Neuronal stem cell (in vitro differentiated cells): ENCODE data around the gene PAX7.

ENCODE experiments used
- DNase-seq: peaks from one replicate; pipeline ENCODE4 v3.0.0-alpha.2; 2013; ENCODE audit warnings: low spot score
- H2AFZ ChIP-seq: one replicate; pipeline ENCODE4 v1.6.1; 2013; ENCODE audit warnings: mild to moderate bottlenecking, low read length, inconsistent platforms
- H2AK5ac ChIP-seq: 2 replicates; pipeline ENCODE4 v1.6.1; 2013; ENCODE audit warnings: low read depth, mild to moderate bottlenecking, inconsistent platforms, low read length, moderate library complexity, mixed read lengths
- H2BK120ac ChIP-seq: 2 replicates; pipeline ENCODE4 v1.6.1; 2013; ENCODE audit warnings: low read depth, mild to moderate bottlenecking, inconsistent platforms, low read length, moderate library complexity, mixed read lengths
- H2BK12ac ChIP-seq: one replicate; pipeline ENCODE4 v1.6.1; 2013; ENCODE audit warnings: low read length, inconsistent platforms
- H2BK15ac ChIP-seq: 2 replicates; pipeline ENCODE4 v1.6.1; 2013; ENCODE audit warnings: mild to moderate bottlenecking, low read length, inconsistent platforms, mixed read lengths
- H2BK5ac ChIP-seq: one replicate; pipeline ENCODE4 v1.6.1; 2013; ENCODE audit warnings: inconsistent platforms, mild to moderate bottlenecking, low read length, moderate library complexity
- H3K14ac ChIP-seq: one replicate; pipeline ENCODE4 v1.6.1; 2013; ENCODE audit warnings: low read length, inconsistent platforms
- H3K18ac ChIP-seq: 2 replicates; pipeline ENCODE4 v1.6.1; 2013; ENCODE audit warnings: low read length, inconsistent platforms
- H3K23ac ChIP-seq: 2 replicates; pipeline ENCODE4 v1.6.1; 2013; ENCODE audit warnings: low read depth, mild to moderate bottlenecking, mixed read lengths, low read length, inconsistent platforms; ENCODE audit not compliant: poor library complexity
- H3K27ac ChIP-seq: replicated peaks from 3 replicates; pipeline ENCODE4 v1.5.1; 2013; ENCODE audit warnings: low read length, inconsistent platforms
- H3K27me3 ChIP-seq, 3 experiments: 2 replicates each; pipeline ENCODE4 v1.6.1; 2013; ENCODE audit warnings: low read length in 3 of 3, mild to moderate bottlenecking in 2 of 3, inconsistent platforms in 1 of 3, low read depth in 1 of 3, mixed read lengths in 1 of 3, moderate library complexity in 1 of 3; ENCODE audit not compliant: control insufficient read depth in 3 of 3, insufficient read depth in 3 of 3
- H3K36me3 ChIP-seq, 2 donors: replicated peaks in 1 of 2; 2 replicates each; pipeline ENCODE4 v1.6.1; 2013; ENCODE audit warnings: low read length in 2 of 2; ENCODE audit not compliant: control insufficient read depth in 2 of 2, insufficient read depth in 2 of 2
- H3K4ac ChIP-seq: 2 replicates; pipeline ENCODE4 v1.6.1; 2013; ENCODE audit warnings: inconsistent platforms, mild to moderate bottlenecking, low read length, moderate library complexity
- H3K4me1 ChIP-seq, 2 donors: 1 replicate in 1 of 2; 2 replicates in 1 of 2; pipeline ENCODE4 v1.6.1; 2013; ENCODE audit warnings: low read length in 2 of 2, low read depth in 1 of 2; ENCODE audit not compliant: control insufficient read depth in 2 of 2, insufficient read depth in 1 of 2
- H3K4me2 ChIP-seq: one replicate; pipeline ENCODE4 v1.6.1; 2013; ENCODE audit warnings: mild to moderate bottlenecking, low read length, inconsistent platforms; ENCODE audit not compliant: insufficient read depth, poor library complexity, severe bottlenecking
- H3K4me3 ChIP-seq, 2 donors: 2 replicates each; pipeline ENCODE4 v1.5.1; 2013; ENCODE audit warnings: low read length in 2 of 2, mild to moderate bottlenecking in 2 of 2, inconsistent platforms in 1 of 2, moderate library complexity in 1 of 2
- H3K79me1 ChIP-seq: one replicate; pipeline ENCODE4 v1.6.1; 2013; ENCODE audit warnings: low read depth, mild to moderate bottlenecking, inconsistent platforms, low read length, moderate library complexity
- H3K9ac ChIP-seq: one replicate; pipeline ENCODE4 v1.6.1; 2013; ENCODE audit warnings: mild to moderate bottlenecking, low read depth, low read length, inconsistent platforms; ENCODE audit not compliant: poor library complexity
- H3K9me3 ChIP-seq, 2 donors: replicated peaks in 1 of 2; 2 replicates each; pipeline versions ENCODE3 to v1.6.1; 2013; ENCODE audit warnings: low read length in 2 of 2, mild to moderate bottlenecking in 2 of 2, inconsistent platforms in 1 of 2, low read depth in 1 of 2, mixed read lengths in 1 of 2, moderate library complexity in 1 of 2; ENCODE audit not compliant: control insufficient read depth in 2 of 2, insufficient read depth in 1 of 2
- H4K8ac ChIP-seq: one replicate; pipeline ENCODE4 v1.6.1; 2013; ENCODE audit warnings: low read depth, mild to moderate bottlenecking, inconsistent platforms, low read length, moderate library complexity
- H4K91ac ChIP-seq: one replicate; pipeline ENCODE4 v1.6.1; 2013; ENCODE audit warnings: low read length, low read depth, mild to moderate bottlenecking, inconsistent platforms; ENCODE audit not compliant: poor library complexity
- WGBS, 2 donors: extraction: QIAGEN DNeasy Blood & Tissue Kit; methylation state at CpG; one replicate each; pipeline ENCODE4 v1.1.7; 2013; ENCODE audit warnings: missing lambda C conversion rate in 2 of 2, mixed read lengths in 1 of 2; ENCODE audit not compliant: insufficient read length in 2 of 2, insufficient replicate concordance in 1 of 2; ENCODE audit errors: extremely low coverage in 2 of 2; 5-methylcytosine and 5-hydroxymethylcytosine counted together

PAX7 gene

DNA sequence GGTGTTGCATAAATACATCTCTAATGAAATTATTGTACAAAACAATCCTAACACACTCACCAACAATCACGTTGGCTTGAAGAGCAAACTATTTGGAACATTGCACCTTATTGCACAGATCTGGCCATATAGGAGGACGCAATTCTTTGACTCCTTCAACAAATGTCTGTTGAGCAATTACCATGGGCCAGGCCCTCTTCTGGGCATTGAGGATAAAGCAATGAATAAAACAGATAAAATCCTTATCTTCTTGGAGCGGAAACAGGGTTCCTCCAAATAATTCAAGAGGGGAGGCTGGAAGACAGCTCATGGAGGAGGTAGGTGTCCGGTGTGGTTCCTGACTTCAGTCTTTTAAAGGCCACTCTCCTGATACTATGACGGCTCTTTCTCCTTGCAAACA lies 43.3 kb downstream of the PAX7 start:
- H3K18ac ChIP-seq = no peak overlapping the region
- no peaks in the 10 kb centered on the region for H3K36me3 ChIP-seq
- no peaks in the 10 kb centered on the region for H3K9me3 ChIP-seq
- H3K79me1 ChIP-seq = no peaks in the 10 kb centered on the region
- no peak for DNase-seq
- no peak overlapping the region for H2AK5ac ChIP-seq
- H2BK12ac ChIP-seq = no peak overlapping the region
- H2BK120ac ChIP-seq = no peak overlapping the region
- H3K9ac ChIP-seq = no peak overlapping the region
- H3K27me3 ChIP-seq = peaks cover 0 to 31% (median 11%) of the 10 kb centered on the region in 3 experiments
- H3K4me1 ChIP-seq = peaks cover 3 to 13% of the 10 kb centered on the region in 2 donors
- H4K91ac ChIP-seq = no peak overlapping the region
- no peak overlapping the region for H3K4me3 ChIP-seq
- no peak overlapping the region for H3K27ac ChIP-seq
- H2AFZ ChIP-seq = no peak overlapping the region
- no peak overlapping the region for H3K4ac ChIP-seq
- H3K23ac ChIP-seq = no peak overlapping the region
- H2BK5ac ChIP-seq = no peak overlapping the region
- H4K8ac ChIP-seq = no peak overlapping the region
- H3K4me2 ChIP-seq = no peak overlapping the region
- H3K14ac ChIP-seq = no peak overlapping the region
- WGBS, 2 donors = no CpG with 5 or more reads among the region's 5 CpGs
- no peak overlapping the region for H2BK15ac ChIP-seq

DNA sequence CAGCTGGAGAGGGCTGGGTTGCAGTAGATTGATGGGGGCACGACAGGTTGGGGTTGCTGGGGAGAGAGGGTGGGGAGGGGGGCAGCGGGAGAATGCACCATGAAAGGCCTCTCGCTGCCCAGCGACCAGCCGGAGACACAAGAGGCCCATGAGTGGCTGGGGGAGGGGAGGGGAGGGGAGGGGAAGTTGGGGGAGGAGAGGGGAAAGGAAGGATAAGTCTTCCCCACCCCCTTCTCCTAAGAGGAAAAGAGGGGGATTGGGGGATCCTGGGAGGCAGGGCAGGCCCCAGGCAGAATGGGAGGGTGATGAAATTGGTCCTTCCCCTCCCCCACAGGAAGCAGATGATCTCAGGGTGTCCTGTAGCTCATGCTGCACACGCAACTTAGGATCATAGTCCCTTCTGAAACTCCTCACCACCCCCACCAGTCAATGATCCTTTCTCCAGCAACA lies 45.7 kb downstream of the PAX7 start:
- no CpG with 5 or more reads among the region's 6 CpGs for WGBS, 2 donors
- Histone ChIP-seq H2BK120ac (no peak overlapping the region), H3K9me3 (no peaks in the 10 kb centered on the region), H2BK5ac (no peak overlapping the region), H3K23ac (no peak overlapping the region), H3K4me2 (no peak overlapping the region), H3K27me3 (peaks cover 0 to 21% (median 11%) of the 10 kb centered on the region in 3 experiments), H3K9ac (peak overlapping the region; percentile 24), H3K4me3 (no peak overlapping the region), H2BK15ac (peak overlapping the region; percentile 50), H4K8ac (no peak overlapping the region), H3K27ac (no peak overlapping the region), H3K79me1 (no peaks in the 10 kb centered on the region), H3K14ac (no peak overlapping the region), H4K91ac (peak overlapping the region; percentile 22), H3K4me1 (peaks cover 3 to 13% of the 10 kb centered on the region in 2 donors), H3K18ac (peak overlapping the region; percentile 84), H3K36me3 (no peaks in the 10 kb centered on the region), H2AFZ (peak overlapping the region; percentile 61), H2AK5ac (no peak overlapping the region), H2BK12ac (no peak overlapping the region), H3K4ac (no peak overlapping the region)
- DNase-seq = no peak

DNA sequence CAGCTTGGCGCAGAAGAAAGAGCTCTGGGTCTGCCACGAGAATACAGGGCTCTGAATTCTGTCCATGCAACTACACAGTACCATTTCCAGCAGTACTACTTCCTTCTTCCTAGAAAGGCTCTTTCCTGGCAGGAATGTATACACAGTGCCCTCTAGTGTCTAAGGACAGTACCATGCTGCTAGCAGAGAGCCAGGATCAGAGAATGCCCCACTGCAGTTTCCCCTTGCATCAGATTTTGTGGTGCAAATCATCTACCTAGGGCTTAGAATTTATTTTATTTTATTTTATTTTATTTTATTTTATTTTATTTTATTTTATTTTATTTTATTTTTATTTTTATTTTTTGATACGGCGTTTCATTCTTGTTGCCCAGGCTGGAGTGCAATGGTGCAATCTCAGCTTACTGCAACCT lies 50.8 kb downstream of the PAX7 start:
- Histone ChIP-seq H3K23ac (no peak overlapping the region), H3K9me3 (no peaks in the 10 kb centered on the region), H2BK15ac (no peak overlapping the region), H3K4me1 (peaks cover 2 to 7% of the 10 kb centered on the region in 2 donors), H2AK5ac (no peak overlapping the region), H3K36me3 (no peaks in the 10 kb centered on the region), H2BK120ac (no peak overlapping the region), H3K27ac (no peak overlapping the region), H4K91ac (no peak overlapping the region), H2BK5ac (no peak overlapping the region), H3K27me3 (peaks cover 0 to 6% (median 0%) of the 10 kb centered on the region in 3 experiments), H3K4me2 (no peak overlapping the region), H3K79me1 (no peaks in the 10 kb centered on the region), H3K9ac (no peak overlapping the region), H3K4me3 (no peak overlapping the region), H3K14ac (no peak overlapping the region), H4K8ac (no peak overlapping the region), H3K18ac (no peak overlapping the region), H3K4ac (no peak overlapping the region), H2BK12ac (no peak overlapping the region), H2AFZ (peak overlapping the region; percentile 86)
- no CpG with 5 or more reads among the region's 4 CpGs for WGBS, 2 donors
- DNase-seq = no peak

DNA sequence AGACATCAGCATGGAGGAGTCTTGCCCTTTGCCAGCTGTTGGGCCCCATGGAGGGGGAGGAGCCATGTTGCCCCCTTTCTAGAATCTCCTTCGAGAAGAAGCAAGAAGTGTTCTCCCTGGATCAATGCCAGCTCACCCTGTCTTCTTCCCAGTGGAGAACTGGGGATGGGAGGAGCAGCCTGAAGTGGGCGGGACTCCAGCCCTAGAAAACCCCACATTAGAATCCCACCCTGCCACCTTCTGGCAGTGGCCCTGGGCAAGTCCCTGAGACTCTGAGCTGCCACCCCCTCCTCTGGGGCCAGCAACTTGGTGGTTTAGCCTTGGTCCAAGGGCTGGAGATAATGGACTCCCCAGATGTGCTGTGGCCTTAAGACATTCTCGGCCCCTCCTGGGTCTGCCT lies 51.7 kb downstream of the PAX7 start:
- Histone ChIP-seq H4K91ac (no peak overlapping the region), H3K14ac (no peak overlapping the region), H3K18ac (no peak overlapping the region), H3K36me3 (no peaks in the 10 kb centered on the region), H3K4ac (no peak overlapping the region), H3K4me3 (no peak overlapping the region), H2AFZ (no peak overlapping the region), H2BK12ac (no peak overlapping the region), H3K4me2 (no peak overlapping the region), H3K27ac (no peak overlapping the region), H3K9ac (no peak overlapping the region), H3K23ac (no peak overlapping the region), H2BK5ac (no peak overlapping the region), H2BK120ac (no peak overlapping the region), H3K27me3 (peaks cover 0 to 6% (median 0%) of the 10 kb centered on the region in 3 experiments), H2AK5ac (peak overlapping the region; percentile 52), H2BK15ac (peak overlapping the region; percentile 98), H3K4me1 (no peaks in the 10 kb centered on the region), H3K79me1 (no peaks in the 10 kb centered on the region), H3K9me3 (no peaks in the 10 kb centered on the region), H4K8ac (no peak overlapping the region)
- no peak for DNase-seq
- WGBS, 2 donors = no CpG with 5 or more reads among the region's 3 CpGs
